HG03575 (cell line): ENCODE results near the gene CTSD.
"Not testable (repeated sequence)": the region's sequence is repeated elsewhere in the genome, so short reads cannot be mapped to it uniquely, and the experiment has no call there.

ENCODE experiments used
- ATAC-seq: cut with Tn5 transposase; IDR thresholded peaks from one replicate; pipeline ENCODE4 v1.9.1; 2021; ENCODE audit not compliant: unreplicated experiment, insufficient number of reproducible peaks, low FRiP score; ENCODE audit errors: extremely low read depth

The CTSD gene

GRCh38 chr11:1772270-1773130, 8.8 kb upstream of the CTSD start:
- ATAC-seq, result no peak

GRCh38 chr11:1771700-1772099, 8.0 kb upstream of the CTSD start:
- ATAC-seq, result no peak

GRCh38 chr11:1771273-1771672, 7.5 kb upstream of the CTSD start:
- ATAC-seq, result no peak

- no peak for ATAC-seq
These were observed 6.8 kb upstream of the CTSD start for GRCh38 chr11:1770528-1770927.

- no peak for ATAC-seq
These were observed 6.3 kb upstream of the CTSD start for GRCh38 chr11:1770061-1770460.

GRCh38 chr11:1769304-1769936, 5.7 kb upstream of the CTSD start:
- ATAC-seq, result not testable (repeated sequence)

GRCh38 chr11:1768141-1768469, 4.4 kb upstream of the CTSD start:
- ATAC-seq, result no peak

- ATAC-seq, result no peak
These were observed 3.8 kb upstream of the CTSD start for GRCh38 chr11:1767399-1768140.

- no peak for ATAC-seq
These were observed 3.1 kb upstream of the CTSD start for GRCh38 chr11:1766719-1767398.

- no peak for ATAC-seq
These were observed 2.4 kb upstream of the CTSD start for GRCh38 chr11:1765871-1766718.

- ATAC-seq, result no peak
These were observed 361 bp downstream of the CTSD start for GRCh38 chr11:1763336-1763795.

GRCh38 chr11:1762537-1763302, 1.0 kb downstream of the CTSD start:
- ATAC-seq, result no peak

- no peak for ATAC-seq
These were observed 1.7 kb downstream of the CTSD start for GRCh38 chr11:1761857-1762536.

- ATAC-seq, result no peak
These were observed 2.4 kb downstream of the CTSD start for GRCh38 chr11:1761110-1761856.

- no peak for ATAC-seq
These were observed 3.2 kb downstream of the CTSD start for GRCh38 chr11:1760351-1761109.

GRCh38 chr11:1759851-1760220, 3.9 kb downstream of the CTSD start:
- ATAC-seq, result no peak
